CD4-positive, CD25-positive, alpha-beta regulatory T cell (primary cell): ENCODE results near the gene DUOX1. TPM values are rescaled to one million over a fixed set of nuclear protein-coding genes. Genes with fewer than 3 reads are reported as not detected.

Experiments used
- ATAC-seq, 2 donors: fragments of 150-1000 bp; cut with Tn5 transposase; one replicate each; pipeline ENCODE4 v1.10.0; 2021; ENCODE audit warnings: low read depth in 2 of 2, moderate number of reproducible peaks in 2 of 2, moderate library complexity in 1 of 2
- DNase-seq, 3 donors: peaks; one replicate each; pipeline versions ENCODE4 v3.0.0 to v3.0.0-alpha.2; 2012 to 2022; ENCODE audit warnings: mixed read lengths in 1 of 3
- H3K27ac ChIP-seq: one replicate; pipeline ENCODE4 v1.7.0; 2013; ENCODE audit warnings: mild to moderate bottlenecking, low read length; ENCODE audit not compliant: insufficient read depth, poor library complexity, severe bottlenecking
- H3K27me3 ChIP-seq: one replicate; pipeline ENCODE4 v1.7.0; 2013; ENCODE audit warnings: low read length; ENCODE audit not compliant: control insufficient read depth, insufficient read depth
- H3K36me3 ChIP-seq: one replicate; pipeline ENCODE4 v1.7.0; 2013; ENCODE audit warnings: mild to moderate bottlenecking, low read length, moderate library complexity; ENCODE audit not compliant: control insufficient read depth, insufficient read depth
- H3K4me1 ChIP-seq: 2 replicates; pipeline ENCODE4 v1.7.0; 2013; ENCODE audit warnings: mild to moderate bottlenecking, low read length; ENCODE audit not compliant: insufficient read depth, control insufficient read depth, poor library complexity, severe bottlenecking
- H3K4me3 ChIP-seq: one replicate; pipeline ENCODE4 v1.7.0; 2013; ENCODE audit warnings: low read depth, mild to moderate bottlenecking, low read length, moderate library complexity
- H3K9me3 ChIP-seq, 2 experiments: 1 replicate in 1 of 2; 2 replicates in 1 of 2; pipeline ENCODE4 v1.7.0; 2013; ENCODE audit warnings: low read length in 2 of 2, mild to moderate bottlenecking in 1 of 2, moderate library complexity in 1 of 2; ENCODE audit not compliant: control insufficient read depth in 2 of 2
- H3K27ac Mint-ChIP-seq, 3 donors: one replicate each; pipeline ENCODE4 v1.8.0; 2020 to 2022; ENCODE audit warnings: mild to moderate bottlenecking in 3 of 3, mixed read lengths in 3 of 3, moderate library complexity in 2 of 3
- H3K27me3 Mint-ChIP-seq: one replicate; pipeline ENCODE4 v1.8.0; 2022; ENCODE audit warnings: mild to moderate bottlenecking, mixed read lengths
- H3K36me3 Mint-ChIP-seq: one replicate; pipeline ENCODE4 v1.8.0; 2020; ENCODE audit warnings: mixed read lengths
- H3K4me1 Mint-ChIP-seq, 4 donors: one replicate each; pipeline ENCODE4 v1.8.0; 2020 to 2022; ENCODE audit warnings: mixed read lengths in 4 of 4, mild to moderate bottlenecking in 1 of 4
- H3K4me3 Mint-ChIP-seq, 4 donors: one replicate each; pipeline ENCODE4 v1.8.0; 2020 to 2022; ENCODE audit warnings: mild to moderate bottlenecking in 4 of 4, mixed read lengths in 4 of 4, moderate library complexity in 3 of 4
- H3K9me3 Mint-ChIP-seq, 7 donors: one replicate each; pipeline ENCODE4 v1.8.0; 2020 to 2022; ENCODE audit warnings: mixed read lengths in 7 of 7, mild to moderate bottlenecking in 3 of 7, moderate library complexity in 2 of 7
- polyA plus RNA-seq, 4 donors: library from polyadenylated mRNA; unstranded; fragments of 300-500 nt; fragmentation: Illumina TruSeq; gene quantifications; one replicate each; pipeline ENCODE4 v1.2.3, GENCODE V29; 2021
- total RNA-seq: library from RNA; stranded (reverse); gene quantifications from one replicate; pipeline ENCODE4 v1.2.3, GENCODE V29; 2022

Gene DUOX1
- total and polyA plus RNA-seq, 5 donors from 2014 or later: 0.72 to 1.6 (median 1.2) TPM; not detected in 1

- peak in 1 of 3 donors; percentile 7 for DNase-seq
- Histone ChIP-seq H3K4me1 (peaks cover 13% of the 10 kb centered on the region), H3K9me3 (no peaks in the 10 kb centered on the region), H3K36me3 (no peaks in the 10 kb centered on the region), H3K4me3 (no peak overlapping the region), H3K27ac (peak overlapping the region; percentile 39), H3K27me3 (peaks cover 4% of the 10 kb centered on the region)
- ATAC-seq: no peak
- H3K27ac Mint-ChIP-seq: peak overlapping the region in 2 of 3 donors; percentile 44 to 53
- peaks cover 35% of the 10 kb centered on the region for H3K27me3 Mint-ChIP-seq
- H3K4me1 Mint-ChIP-seq: peaks cover 0 to 18% (median 9%) of the 10 kb centered on the region in 4 donors
- no peaks in the 10 kb centered on the region for H3K36me3 Mint-ChIP-seq
- H3K4me3 Mint-ChIP-seq: peak overlapping the region; percentile 82 to 91 (median 86)
- peaks cover 0 to 1% (median 0%) of the 10 kb centered on the region in 7 donors for H3K9me3 Mint-ChIP-seq
Observed at GRCh38 chr15:45186771-45187577, 57.2 kb downstream of the DUOX1 start.

- Histone ChIP-seq H3K36me3 (no peaks in the 10 kb centered on the region), H3K9me3 (no peaks in the 10 kb centered on the region), H3K4me1 (peaks cover 13% of the 10 kb centered on the region), H3K4me3 (no peak overlapping the region), H3K27ac (peak overlapping the region; percentile 39), H3K27me3 (peaks cover 4% of the 10 kb centered on the region)
- no peak for DNase-seq
- peaks cover 37% of the 10 kb centered on the region for H3K27me3 Mint-ChIP-seq
- no peaks in the 10 kb centered on the region for H3K36me3 Mint-ChIP-seq
- no peak for ATAC-seq
- peaks cover 0 to 1% (median 0%) of the 10 kb centered on the region in 7 donors for H3K9me3 Mint-ChIP-seq
- peaks cover 0 to 18% (median 9%) of the 10 kb centered on the region in 4 donors for H3K4me1 Mint-ChIP-seq
- no peak overlapping the region for H3K27ac Mint-ChIP-seq
- H3K4me3 Mint-ChIP-seq: no peak overlapping the region
Observed at GRCh38 chr15:45187578-45187893, 57.7 kb downstream of the DUOX1 start.

GRCh38 chr15:45187894-45188830, 58.4 kb downstream of the DUOX1 start, which contains the start of gene SHF:
Gene SHF (minus strand): TSS chr15:45187966. CDS start chr15:45187951, 15 bp downstream.
- Mint-ChIP-seq H3K9me3 (peaks cover 0 to 1% (median 0%) of the 10 kb centered on the region in 7 donors), H3K27ac (peak within 1 kb of the TSS; percentile 53 to 90 (median 64)), H3K4me3 (peak within 1 kb of the TSS; percentile 85 to 92 (median 92)), H3K4me1 (peaks cover 0 to 18% (median 9%) of the 10 kb centered on the region in 4 donors), H3K36me3 (no peaks in the 10 kb centered on the region), H3K27me3 (peaks cover 39% of the 10 kb centered on the region)
- H3K36me3 ChIP-seq: no peaks in the 10 kb centered on the region
- DNase-seq (peak; percentile 44 to 56 (median 46)), ATAC-seq (peak; percentile 59 to 62)
- peaks cover 13% of the 10 kb centered on the region for H3K4me1 ChIP-seq
- H3K27me3 ChIP-seq: peaks cover 4% of the 10 kb centered on the region
- H3K4me3 ChIP-seq: peak within 1 kb of the TSS; percentile 74
- H3K9me3 ChIP-seq: no peaks in the 10 kb centered on the region
- peak within 1 kb of the TSS; percentile 68 for H3K27ac ChIP-seq

GRCh38 chr15:45197512-45197911, 67.7 kb downstream of the DUOX1 start:
- peaks cover 0 to 10% (median 0%) of the 10 kb centered on the region in 7 donors for H3K9me3 Mint-ChIP-seq
- ATAC-seq (no peak), DNase-seq (no peak)
- H3K27ac Mint-ChIP-seq: peak overlapping the region; percentile 12 to 20 (median 18)
- H3K4me3 Mint-ChIP-seq: peak overlapping the region in 3 of 4 donors; percentile 25 to 89 (median 70)
- peaks cover 12% of the 10 kb centered on the region for H3K4me1 ChIP-seq
- no peaks in the 10 kb centered on the region for H3K9me3 ChIP-seq
- peaks cover 22% of the 10 kb centered on the region for H3K27me3 Mint-ChIP-seq
- peak overlapping the region; percentile 89 for H3K4me3 ChIP-seq
- peaks cover 5 to 19% (median 10%) of the 10 kb centered on the region in 4 donors for H3K4me1 Mint-ChIP-seq
- no peaks in the 10 kb centered on the region for H3K36me3 Mint-ChIP-seq
- no peak overlapping the region for H3K27ac ChIP-seq
- no peaks in the 10 kb centered on the region for H3K36me3 ChIP-seq
- no peaks in the 10 kb centered on the region for H3K27me3 ChIP-seq

GRCh38 chr15:45198337-45199135, 68.7 kb downstream of the DUOX1 start:
- Histone ChIP-seq H3K36me3 (no peaks in the 10 kb centered on the region), H3K27ac (peak overlapping the region; percentile 94), H3K27me3 (no peaks in the 10 kb centered on the region), H3K9me3 (no peaks in the 10 kb centered on the region), H3K4me3 (peak overlapping the region; percentile 89), H3K4me1 (peaks cover 12% of the 10 kb centered on the region)
- H3K27ac Mint-ChIP-seq: peak overlapping the region in 1 of 3 donors; percentile 100
- no peaks in the 10 kb centered on the region for H3K36me3 Mint-ChIP-seq
- no peak overlapping the region for H3K4me3 Mint-ChIP-seq
- peaks cover 0 to 10% (median 0%) of the 10 kb centered on the region in 7 donors for H3K9me3 Mint-ChIP-seq
- H3K27me3 Mint-ChIP-seq: peaks cover 21% of the 10 kb centered on the region
- ATAC-seq (peak; percentile 73 to 76), DNase-seq (peak; percentile 88 to 98 (median 98))
- peaks cover 5 to 21% (median 10%) of the 10 kb centered on the region in 4 donors for H3K4me1 Mint-ChIP-seq

- no peaks in the 10 kb centered on the region for H3K9me3 ChIP-seq
- peaks cover 26% of the 10 kb centered on the region for H3K27me3 Mint-ChIP-seq
- ATAC-seq: peak in 1 of 2 donors; percentile 0
- H3K9me3 Mint-ChIP-seq: peaks cover 0 to 10% (median 0%) of the 10 kb centered on the region in 7 donors
- H3K27ac Mint-ChIP-seq: peak overlapping the region in 1 of 3 donors; percentile 100
- H3K36me3 ChIP-seq: no peaks in the 10 kb centered on the region
- H3K4me1 ChIP-seq: peaks cover 12% of the 10 kb centered on the region
- no peak overlapping the region for H3K4me3 Mint-ChIP-seq
- no peaks in the 10 kb centered on the region for H3K27me3 ChIP-seq
- peaks cover 5 to 21% (median 10%) of the 10 kb centered on the region in 4 donors for H3K4me1 Mint-ChIP-seq
- no peaks in the 10 kb centered on the region for H3K36me3 Mint-ChIP-seq
- H3K27ac ChIP-seq: peak overlapping the region; percentile 94
- DNase-seq: peak; percentile 23 to 68 (median 57)
- peak overlapping the region; percentile 89 for H3K4me3 ChIP-seq
Observed at GRCh38 chr15:45199136-45199810, 69.5 kb downstream of the DUOX1 start.
